Lung microvascular endothelial cell (primary cell): ENCODE results near the gene GP1BA. TPM values are rescaled to one million over a fixed set of nuclear protein-coding genes. Genes with fewer than 3 reads are reported as not detected.

Experiments used
- DNase-seq, 2 donors: peaks; one replicate each; pipeline versions ENCODE4 v3.0.0 to v3.0.0-alpha.2; 2010; ENCODE audit warnings: low read depth in 2 of 2
- total RNA-seq: library from RNA; depleted of rRNA; stranded (reverse); fragments of >200 nt; gene quantifications from 2 replicates; pipeline ENCODE4 v1.2.1, GENCODE V29; 2014

Gene GP1BA
- total RNA-seq, result not detected in 2 replicates

GRCh38 chr17:4931963-4932362, at the start of gene GP1BA:
Gene GP1BA, plus strand, starts transcription at chr17:4932277. Its CDS starts 328 bp downstream, at chr17:4932605.
- no peak for DNase-seq

- no peak for DNase-seq
Measured at GRCh38 chr17:4884489-4884888, 47.6 kb upstream of the GP1BA start.

GRCh38 chr17:4886830-4887229, 45.2 kb upstream of the GP1BA start:
- DNase-seq, result no peak

DNA sequence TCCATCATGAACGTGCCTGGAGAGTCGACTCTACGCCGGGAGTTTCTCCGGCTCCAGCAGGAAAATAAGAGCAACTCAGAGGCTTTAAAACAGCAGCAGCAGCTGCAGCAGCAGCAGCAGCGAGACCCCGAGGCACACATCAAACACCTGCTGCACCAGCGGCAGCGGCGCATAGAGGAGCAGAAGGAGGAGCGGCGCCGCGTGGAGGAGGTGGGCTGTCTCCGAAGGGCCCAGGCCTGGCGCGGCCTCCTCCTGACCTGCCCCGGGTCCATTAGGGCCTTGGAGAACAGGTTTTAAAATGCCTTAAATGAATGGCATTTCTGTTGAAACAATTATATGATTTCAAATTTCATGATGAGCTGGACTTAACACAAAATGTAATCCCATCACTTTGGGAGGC, 44.5 kb upstream of the GP1BA start:
- no peak for DNase-seq

DNA sequence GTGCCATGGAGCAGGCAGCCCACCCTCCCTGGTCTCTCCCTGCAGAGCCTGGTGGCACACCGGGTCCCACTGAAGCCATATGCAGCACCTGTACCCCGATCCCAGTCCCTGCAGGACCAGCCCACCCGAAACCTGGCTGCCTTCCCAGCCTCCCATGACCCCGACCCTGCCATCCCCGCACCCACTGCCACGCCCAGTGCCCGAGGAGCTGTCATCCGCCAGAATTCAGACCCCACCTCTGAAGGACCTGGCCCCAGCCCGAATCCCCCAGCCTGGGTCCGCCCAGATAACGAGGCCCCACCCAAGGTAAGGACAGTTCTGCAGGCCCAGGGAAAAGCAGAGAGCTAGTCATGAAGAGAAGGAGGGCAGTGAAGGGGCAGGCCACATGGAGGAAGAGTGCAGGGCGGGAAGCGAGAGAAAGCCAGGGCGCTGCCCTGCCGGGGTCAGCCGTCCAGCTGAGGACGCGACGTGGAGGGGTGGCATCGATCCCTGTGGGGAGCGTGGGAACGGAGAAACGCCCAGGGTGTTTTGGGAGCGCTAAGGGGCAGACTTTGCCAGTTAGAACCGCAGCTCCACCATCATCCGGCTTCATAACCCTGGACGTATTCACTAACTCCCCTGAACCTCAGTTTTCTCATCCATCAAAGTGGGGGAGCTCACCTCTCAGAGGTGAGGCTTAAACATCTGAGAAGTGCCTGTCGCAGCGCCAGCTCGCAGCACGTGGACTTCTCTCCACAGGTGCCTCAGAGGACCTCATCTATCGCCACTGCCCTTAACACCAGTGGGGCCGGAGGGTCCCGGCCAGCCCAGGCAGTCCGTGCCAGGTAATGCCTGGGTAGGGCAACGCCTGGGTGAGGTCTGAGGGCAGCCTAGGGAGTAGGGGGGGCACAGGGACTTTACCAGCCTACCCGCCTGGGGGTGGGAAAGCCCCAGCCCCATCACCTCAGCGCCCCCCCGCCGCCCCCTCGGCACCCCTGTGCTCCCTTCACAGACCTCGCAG, 40.4 kb upstream of the GP1BA start:
- DNase-seq, result no peak

- no peak for DNase-seq
Measured at GRCh38 chr17:4892499-4893221, 39.4 kb upstream of the GP1BA start.

- no peak for DNase-seq
Measured at GRCh38 chr17:4893272-4893671, 38.8 kb upstream of the GP1BA start.

- DNase-seq, result no peak
Measured at GRCh38 chr17:4893721-4894560, 38.1 kb upstream of the GP1BA start.

DNA sequence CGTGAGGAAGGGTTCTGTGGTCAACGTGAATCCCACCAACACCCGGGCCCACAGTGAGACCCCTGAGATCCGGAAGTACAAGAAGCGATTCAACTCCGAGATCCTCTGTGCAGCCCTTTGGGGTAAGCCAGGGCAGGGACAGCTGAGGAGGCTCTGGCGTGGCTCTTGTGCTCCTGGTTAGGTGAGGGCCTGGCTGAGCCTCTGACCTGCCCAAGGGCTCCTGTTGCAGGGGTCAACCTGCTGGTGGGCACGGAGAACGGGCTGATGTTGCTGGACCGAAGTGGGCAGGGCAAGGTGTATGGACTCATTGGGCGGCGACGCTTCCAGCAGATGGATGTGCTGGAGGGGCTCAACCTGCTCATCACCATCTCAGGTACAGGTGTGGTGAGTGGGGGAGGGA, 37.0 kb upstream of the GP1BA start:
- no peak for DNase-seq

GRCh38 chr17:4895657-4896331, 36.3 kb upstream of the GP1BA start:
- no peak for DNase-seq

GRCh38 chr17:4896332-4897197, 35.5 kb upstream of the GP1BA start:
- DNase-seq, result no peak

DNA sequence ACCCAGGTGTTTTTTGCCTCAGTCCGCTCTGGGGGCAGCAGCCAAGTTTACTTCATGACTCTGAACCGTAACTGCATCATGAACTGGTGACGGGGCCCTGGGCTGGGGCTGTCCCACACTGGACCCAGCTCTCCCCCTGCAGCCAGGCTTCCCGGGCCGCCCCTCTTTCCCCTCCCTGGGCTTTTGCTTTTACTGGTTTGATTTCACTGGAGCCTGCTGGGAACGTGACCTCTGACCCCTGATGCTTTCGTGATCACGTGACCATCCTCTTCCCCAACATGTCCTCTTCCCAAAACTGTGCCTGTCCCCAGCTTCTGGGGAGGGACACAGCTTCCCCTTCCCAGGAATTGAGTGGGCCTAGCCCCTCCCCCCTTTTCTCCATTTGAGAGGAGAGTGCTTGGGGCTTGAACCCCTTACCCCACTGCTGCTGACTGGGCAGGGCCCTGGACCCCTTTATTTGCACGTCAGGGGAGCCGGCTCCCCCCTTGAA, 34.8 kb upstream of the GP1BA start:
- no peak for DNase-seq

DNA sequence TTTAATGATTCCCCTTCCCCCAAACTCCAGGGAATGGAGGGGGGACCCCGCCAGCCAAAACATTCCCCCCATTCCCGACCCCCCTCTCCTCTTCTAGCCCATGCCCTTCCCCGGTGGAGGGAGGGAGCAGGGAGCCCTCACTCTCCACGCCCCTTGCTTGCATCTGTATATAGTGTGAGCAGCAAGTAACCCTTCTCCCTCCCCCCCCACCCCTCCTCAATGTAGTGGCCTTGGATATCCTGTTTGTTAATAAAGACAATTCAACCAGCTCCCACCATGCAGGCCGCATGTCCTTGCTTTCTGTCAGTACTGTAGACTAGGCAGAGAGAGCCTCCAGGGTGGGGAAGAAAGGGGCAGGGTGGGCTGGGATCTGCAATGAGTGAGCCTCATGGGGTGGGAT, 34.3 kb upstream of the GP1BA start:
- no peak for DNase-seq

DNA sequence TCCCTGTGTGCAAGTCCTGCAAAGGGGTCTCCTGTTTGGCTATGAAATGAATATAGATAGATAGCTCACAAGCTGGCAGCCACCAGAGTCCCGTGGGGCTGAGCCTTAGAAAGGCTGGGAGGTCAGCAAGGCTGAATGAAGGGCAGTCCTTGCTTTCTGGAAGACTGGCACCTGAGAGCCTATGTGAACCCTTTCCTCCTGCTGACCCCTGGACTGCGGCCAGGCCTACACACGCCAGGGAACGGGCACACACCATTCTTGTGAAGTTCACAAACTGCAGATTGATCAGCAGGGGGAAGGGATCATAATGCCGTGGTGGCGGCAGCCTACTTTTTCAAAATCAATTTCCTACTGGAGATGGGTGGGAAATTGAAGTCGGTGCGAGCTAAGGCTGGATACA, 33.7 kb upstream of the GP1BA start:
- no peak for DNase-seq

- no peak for DNase-seq
Measured at GRCh38 chr17:4898927-4899326, 33.1 kb upstream of the GP1BA start.

- DNase-seq, result peak in 1 of 2 donors; percentile 78
Measured at GRCh38 chr17:4899341-4900230, 32.5 kb upstream of the GP1BA start, which contains the start of gene C17orf107. Gene C17orf107, plus strand, starts transcription at chr17:4899536. Its CDS starts 227 bp downstream, at chr17:4899763.

DNA sequence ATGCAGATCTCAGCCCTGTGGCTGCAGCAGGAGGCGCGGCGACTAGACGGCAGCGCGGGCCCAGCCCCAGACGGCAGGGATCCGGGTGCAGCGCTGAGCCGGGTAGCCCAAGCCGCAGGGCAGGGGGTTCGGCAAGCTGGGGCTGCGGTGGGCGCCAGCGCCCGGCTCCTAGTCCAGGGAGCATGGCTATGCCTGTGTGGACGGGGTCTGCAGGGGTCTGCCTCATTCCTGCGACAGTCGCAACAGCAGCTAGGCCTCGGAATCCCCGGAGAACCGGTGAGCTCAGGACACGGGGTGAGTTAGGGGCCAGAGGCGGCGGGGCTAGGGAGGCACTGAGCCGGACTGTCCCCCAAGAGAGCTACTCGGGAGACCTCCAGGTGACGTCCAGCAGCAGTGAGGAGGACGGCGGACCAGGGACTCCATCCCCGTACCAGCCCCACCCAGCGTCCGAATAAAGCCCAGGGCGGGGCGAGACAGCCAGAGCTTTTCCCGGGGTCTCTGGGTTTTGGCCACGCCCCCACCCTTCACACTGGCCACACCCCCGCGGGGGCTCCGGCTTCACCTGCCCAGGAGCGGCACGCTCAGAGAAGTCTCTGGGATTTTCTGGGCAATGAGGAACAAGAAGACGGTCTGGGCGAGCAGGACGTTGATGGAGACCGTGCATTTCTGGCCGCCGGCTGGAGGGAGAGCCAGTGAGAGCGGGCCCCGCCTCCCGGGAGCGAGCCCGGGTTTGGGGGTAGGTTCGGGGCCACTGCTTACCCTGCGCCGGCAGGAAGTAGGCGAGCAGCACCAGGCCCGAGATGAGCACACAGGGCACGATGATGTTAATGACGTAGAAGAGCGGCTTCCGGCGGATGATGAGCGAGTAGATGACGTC, 31.6 kb upstream of the GP1BA start:
- peak in 1 of 2 donors; percentile 63 for DNase-seq
